Heart left ventricle (tissue), 16 donors: Measurements from ENCODE around the gene RNF17. TPM values are rescaled to one million over a fixed set of nuclear protein-coding genes. Genes with fewer than 3 reads are reported as not detected.

ENCODE experiments used
- ATAC-seq, 4 donors: fragments of 200-7000 bp; cut with Tn5 transposase; one replicate each; pipeline ENCODE4 v1.9.1; 2020 to 2022; ENCODE audit warnings: moderate library complexity in 4 of 4, mild to moderate bottlenecking in 3 of 4, moderate number of reproducible peaks in 1 of 4
- DNase-seq, 5 donors: peaks; one replicate each; pipeline ENCODE4 v3.0.0-alpha.2; 2020
- H3K27ac ChIP-seq, 12 donors: fragments of 200-600 bp; sonication (generic) in 4 of 12; one replicate each; pipeline versions ENCODE4 v1.5.0 to v1.8.0; 2016 to 2022; ENCODE audit warnings: mild to moderate bottlenecking in 2 of 12
- H3K27me3 ChIP-seq, 9 donors: fragments of 200-600 bp; sonication (generic) in 2 of 9; one replicate each; pipeline versions ENCODE4 v1.5.1 to v1.8.0; 2016 to 2022; ENCODE audit warnings: mild to moderate bottlenecking in 3 of 9
- H3K36me3 ChIP-seq, 9 donors: fragments of 200-600 bp; sonication (generic) in 2 of 9; one replicate each; pipeline versions ENCODE4 v1.5.0 to v1.8.0; 2018 to 2022; ENCODE audit warnings: mild to moderate bottlenecking in 2 of 9
- H3K4me1 ChIP-seq, 12 donors: fragments of 200-600 bp; sonication (generic) in 4 of 12; one replicate each; pipeline versions ENCODE4 v1.5.0 to v1.8.0; 2016 to 2022; ENCODE audit warnings: mild to moderate bottlenecking in 3 of 12
- H3K4me3 ChIP-seq, 12 donors: fragments of 200-600 bp; sonication (generic) in 4 of 12; one replicate each; pipeline versions ENCODE4 v1.5.0 to v1.8.0; 2017 to 2022; ENCODE audit warnings: mild to moderate bottlenecking in 9 of 12, moderate library complexity in 4 of 12
- H3K9me3 ChIP-seq, 12 donors: fragments of 200-600 bp; sonication (generic) in 4 of 12; one replicate each; pipeline versions ENCODE4 v1.5.0 to v1.8.0; 2016 to 2022; ENCODE audit warnings: mild to moderate bottlenecking in 1 of 12
- CTCF ChIP-seq, 12 donors: fragments of 200-600 bp; sonication (generic) in 4 of 12; IDR thresholded peaks; one replicate each; pipeline versions ENCODE4 v1.5.0 to v1.8.0; 2018 to 2022; ENCODE audit warnings: antibody characterized with exemption in 12 of 12, mild to moderate bottlenecking in 5 of 12
- POLR2A ChIP-seq, 2 donors: fragments of 450-650 bp; IDR thresholded peaks; one replicate each; pipeline ENCODE4 v1.6.1; 2017; ENCODE audit warnings: antibody characterized with exemption in 2 of 2, mild to moderate bottlenecking in 2 of 2, moderate library complexity in 2 of 2
- WGBS, 4 donors: extraction: QIAGEN DNeasy Blood & Tissue Kit in 2 of 4; methylation state at CpG; one replicate each; pipeline versions ENCODE4 v1.1.5 to v1.1.7; 2013 to 2018; 5-methylcytosine and 5-hydroxymethylcytosine counted together
- intact Hi-C, 10 donors: fragments of 100-400 bp; cut with DNase I; formaldehyde crosslinking; loops; one replicate each; pipeline versions ENCODE4 v1.11.1 to v1.14.2; 2022
- polyA plus RNA-seq, 2 donors: library from polyadenylated mRNA; stranded (reverse); fragments of 200-250 nt; gene quantifications; one replicate each; pipeline ENCODE4 v1.2.3, GENCODE V29; 2013
- total RNA-seq, 9 donors: library from RNA; depleted of rRNA in 2 of 9; stranded (reverse); fragments of >200 nt in 2 of 9; fragmentation: NEBNext Ultra II Directional in 3 of 9; extraction: Animal tissue kit (Norgen Biotek cat#: 25700) in 3 of 9; gene quantifications; one replicate each; pipeline versions ENCODE4 v1.1.0 to v1.2.4, GENCODE V29; 2016 to 2023
- donor health status: ischemic (EF 13 %, LVEDD 7.1; RV severe dilation, severe dysfunction).
- donor health status: healthy with polysubstance abuse.
- donor health status: DM: no; HTN: yes; CAD: no.
- donor health status: DM: no; HTN: no; CAD: no.
- donor health status: ischemic (EF 25% LVEDD 6.9; RV normal size, moderate dysfunction).
- donor health status: ischemic (EF 25% LVEDD 5.7; RV mildly dilated, moderate dysfunction).
- donor health status: healthy.
- donor health status: DM: yes; HTN: yes; CAD: no.
- donor health status: ischemic (EF 35%, LVEDD 5.7; RV mildly dilated, moderate dysfunction).
- donor health status: nonischemic (EF 11% LVEDD 7.7; RV severe dilation, severe dysfunction).
- donor health status: DM: yes; HTN: yes; CAD: no.
- donor health status: PGD.
- donor health status: ischemic (EF 29% LVEDD 5.4; RV normal size, mild dysfunction).
- donor health status: nonischemic (EF 23%, LVEDD 6.1; RV moderate dilation, normal function).

RNF17 gene
- total and polyA plus RNA-seq, 11 donors, result 0.13 to 0.17 (median 0.16) TPM; not detected in 8

- 93 to 95% (median 95%) methylated on average over 29 of the region's 29 CpGs for WGBS, 4 donors
- TF ChIP-seq POLR2A (IDR thresholded peaks at IDR 0.05) (no peak), CTCF (IDR thresholded peaks at IDR 0.05) (no peak)
- ATAC-seq (peak in 1 of 4 donors; percentile 20), DNase-seq (no peak)
- Histone ChIP-seq H3K27ac (no peak overlapping the region), H3K4me1 (no peaks in the 10 kb centered on the region), H3K36me3 (peaks cover 0 to 50% (median 24%) of the 10 kb centered on the region in 9 donors), H3K9me3 (no peaks in the 10 kb centered on the region), H3K4me3 (no peak overlapping the region), H3K27me3 (no peaks in the 10 kb centered on the region)
- intact Hi-C loops, result no loop called here
Measured at GRCh38 chr13:24894277-24894971, 130.5 kb downstream of the RNF17 start.

- Histone ChIP-seq H3K4me1 (no peaks in the 10 kb centered on the region), H3K4me3 (no peak overlapping the region), H3K36me3 (peaks cover 0 to 51% (median 26%) of the 10 kb centered on the region in 9 donors), H3K9me3 (no peaks in the 10 kb centered on the region), H3K27me3 (no peaks in the 10 kb centered on the region), H3K27ac (no peak overlapping the region)
- 91 to 94% (median 92%) methylated on average over 27 to 28 of the region's 28 CpGs for WGBS, 4 donors
- no peak for ATAC-seq
- intact Hi-C loops, result no loop called here
- no peak for TF ChIP-seq CTCF (IDR thresholded peaks at IDR 0.05)
- no peak for TF ChIP-seq POLR2A (IDR thresholded peaks at IDR 0.05)
- no peak for DNase-seq
Measured at GRCh38 chr13:24894972-24895300, 131.0 kb downstream of the RNF17 start.

GRCh38 chr13:24896061-24896460, 132.1 kb downstream of the RNF17 start:
- Histone ChIP-seq H3K4me3 (no peak overlapping the region), H3K4me1 (no peaks in the 10 kb centered on the region), H3K27ac (no peak overlapping the region), H3K27me3 (no peaks in the 10 kb centered on the region), H3K36me3 (peaks cover 0 to 57% (median 28%) of the 10 kb centered on the region in 9 donors), H3K9me3 (no peaks in the 10 kb centered on the region)
- 88 to 94% (median 89%) methylated on average over 5 of the region's 5 CpGs for WGBS, 4 donors
- ATAC-seq, result no peak
- no peak for TF ChIP-seq POLR2A (IDR thresholded peaks at IDR 0.05)
- no peak for TF ChIP-seq CTCF (IDR thresholded peaks at IDR 0.05)
- intact Hi-C loops, result no loop called here
- DNase-seq, result no peak

- TF ChIP-seq CTCF (IDR thresholded peaks at IDR 0.05), result no peak
- no peak for TF ChIP-seq POLR2A (IDR thresholded peaks at IDR 0.05)
- Histone ChIP-seq H3K4me3 (no peak overlapping the region), H3K27ac (no peak overlapping the region), H3K4me1 (no peaks in the 10 kb centered on the region), H3K36me3 (peaks cover 0 to 48% (median 19%) of the 10 kb centered on the region in 9 donors), H3K9me3 (no peaks in the 10 kb centered on the region), H3K27me3 (no peaks in the 10 kb centered on the region)
- DNase-seq (no peak), ATAC-seq (no peak)
- WGBS, 4 donors, result 97 to 100% (median 100%) methylated on average over 1 of the region's 1 CpG
- intact Hi-C loops, result no loop called here
Measured at GRCh38 chr13:24897293-24897692, 133.3 kb downstream of the RNF17 start.
